RCC 7860 (cell line): Measurements from ENCODE around the gene CDKN2AIPNL.
A peak's percentile ranks its signal among the peaks of the same experiment; 100 is the strongest.
"Not testable (repeated sequence)": the region's sequence is repeated elsewhere in the genome, so short reads cannot be mapped to it uniquely, and the experiment has no call there.

Experiments used
- DNase-seq: peaks from one replicate; pipeline ENCODE4 v3.0.0-alpha.2; 2015; ENCODE audit warnings: low spot score
- FAIRE-seq: peaks from 2 replicates; lab custom pipeline; 2012; peaks lifted over from hg19 to GRCh38; lab: Jason Lieb, UNC

Gene CDKN2AIPNL

DNA sequence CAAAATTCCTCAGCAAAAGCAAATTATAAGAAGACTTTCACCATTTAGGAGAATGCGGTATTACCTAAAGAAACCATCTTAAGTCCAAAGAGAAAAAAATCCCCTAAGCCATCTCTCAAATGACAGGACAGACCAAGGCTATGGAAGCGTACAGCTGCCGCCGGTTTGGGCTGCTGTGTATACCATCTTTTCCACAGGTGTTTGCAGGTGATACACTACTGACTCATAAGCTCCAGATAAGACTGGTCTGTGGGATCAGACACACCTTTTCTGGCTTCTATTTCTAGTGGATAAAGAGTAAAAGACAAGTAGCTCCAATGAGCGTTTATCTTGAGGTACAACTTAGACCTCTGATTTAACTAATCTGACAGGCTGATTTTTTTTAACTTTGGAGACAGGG is 7.7 kb downstream of the CDKN2AIPNL start:
- DNase-seq (no peak), FAIRE-seq (no peak)

DNA sequence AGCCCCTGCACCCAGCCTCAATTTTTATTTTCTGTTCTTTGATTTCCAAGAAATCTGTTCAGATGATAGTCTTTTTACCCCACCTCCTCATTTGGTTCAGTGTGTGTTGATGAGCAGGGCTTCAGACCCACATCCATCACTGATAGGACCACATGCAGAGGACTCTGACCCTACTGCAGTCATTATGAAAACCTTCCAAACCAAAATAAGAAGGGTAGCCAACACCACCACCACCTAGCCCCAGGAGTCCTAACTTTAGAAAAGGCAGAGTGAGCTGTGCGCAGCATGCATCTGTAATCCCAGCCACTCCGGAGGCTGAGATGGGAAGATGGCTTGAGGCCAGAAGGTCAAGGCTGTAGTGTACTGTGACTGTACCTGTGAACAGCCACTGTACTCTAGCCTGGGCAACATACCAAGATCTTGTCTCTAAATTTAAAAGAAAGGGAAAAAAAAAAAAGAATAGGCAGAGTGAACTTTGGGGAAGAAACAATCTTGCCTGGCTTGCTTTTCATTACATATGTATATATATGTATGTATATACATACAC is 13.0 kb downstream of the CDKN2AIPNL start:
- DNase-seq = no peak
- no peak for FAIRE-seq

GRCh38 chr5:134397196-134397595 is 14.5 kb downstream of the CDKN2AIPNL start:
- no peak for DNase-seq

GRCh38 chr5:134396274-134396673 is 15.4 kb downstream of the CDKN2AIPNL start:
- FAIRE-seq (no peak), DNase-seq (no peak)

More at GRCh38 chr5:134397196-134397595, 14.5 kb downstream of the CDKN2AIPNL start:
- FAIRE-seq = no peak

GRCh38 chr5:134394932-134395331 is 16.7 kb downstream of the CDKN2AIPNL start:
- FAIRE-seq = no peak
- no peak for DNase-seq

- FAIRE-seq (no peak), DNase-seq (no peak)
Measured at GRCh38 chr5:134392301-134392700, 19.4 kb downstream of the CDKN2AIPNL start.

DNA sequence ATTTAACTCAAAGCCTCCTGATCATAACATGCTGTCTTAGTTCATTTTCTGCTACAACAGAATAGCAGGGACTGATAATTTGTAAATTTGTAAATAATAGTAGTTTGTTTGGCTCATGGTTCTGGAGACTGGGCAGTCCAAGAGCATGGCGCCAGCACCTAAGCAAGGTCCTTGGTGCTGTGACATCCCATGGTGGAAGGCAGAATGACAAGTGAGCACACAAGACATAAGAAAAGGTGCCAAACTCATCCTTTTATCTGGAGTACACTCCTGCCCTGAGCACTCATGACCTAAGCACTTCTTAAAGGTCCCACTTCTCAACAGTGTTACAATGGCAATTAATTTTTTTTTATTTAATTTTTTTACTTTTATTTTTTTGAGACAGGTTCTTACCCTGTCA is 24.2 kb downstream of the CDKN2AIPNL start:
- FAIRE-seq = no peak
- DNase-seq = no peak

- FAIRE-seq = no peak
Measured at GRCh38 chr5:134383980-134384697, 27.5 kb downstream of the CDKN2AIPNL start.

GRCh38 chr5:134382204-134382603 is 29.5 kb downstream of the CDKN2AIPNL start:
- not testable (repeated sequence) for DNase-seq, FAIRE-seq

More at GRCh38 chr5:134383980-134384697, 27.5 kb downstream of the CDKN2AIPNL start:
- DNase-seq = no peak

DNA sequence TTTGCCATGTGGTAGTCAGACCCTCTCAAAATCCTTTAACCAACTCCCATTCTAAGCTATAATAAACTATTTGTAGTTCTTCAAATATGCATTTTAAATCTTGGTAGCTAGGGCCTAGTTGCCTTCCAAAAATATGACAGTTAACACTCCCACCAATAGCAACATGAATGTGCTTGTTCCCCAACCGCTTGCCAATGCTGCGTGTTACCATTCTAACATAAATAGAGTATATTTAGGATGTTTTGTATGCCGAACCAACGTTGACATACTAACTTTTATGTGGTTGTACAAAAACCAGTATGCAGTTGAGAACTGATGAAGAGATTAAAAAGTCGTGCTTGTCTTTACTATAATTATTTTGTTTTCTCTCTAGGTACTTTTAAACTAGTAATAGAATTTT is 31.3 kb downstream of the CDKN2AIPNL start:
- DNase-seq (no peak), FAIRE-seq (no peak)

DNA sequence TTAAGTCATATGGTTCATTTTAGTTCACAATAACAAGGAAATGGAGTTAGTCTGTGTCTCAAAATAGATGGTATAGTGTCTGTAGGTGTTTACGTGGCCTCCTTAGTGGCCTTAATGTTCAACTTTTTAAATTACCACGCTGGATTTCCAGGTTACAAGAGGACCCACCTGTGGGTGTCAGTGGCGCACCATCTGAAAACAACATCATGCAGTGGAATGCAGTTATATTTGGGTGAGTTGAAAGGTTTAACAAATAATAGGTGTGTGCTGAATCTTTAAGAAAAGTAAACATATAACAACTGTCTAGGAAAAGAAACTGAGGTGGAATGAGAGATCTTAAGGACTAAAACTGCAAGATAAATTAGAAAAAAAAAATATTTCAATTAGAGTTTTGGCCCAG is 37.4 kb downstream of the CDKN2AIPNL start:
- DNase-seq (no peak), FAIRE-seq (no peak)

DNA sequence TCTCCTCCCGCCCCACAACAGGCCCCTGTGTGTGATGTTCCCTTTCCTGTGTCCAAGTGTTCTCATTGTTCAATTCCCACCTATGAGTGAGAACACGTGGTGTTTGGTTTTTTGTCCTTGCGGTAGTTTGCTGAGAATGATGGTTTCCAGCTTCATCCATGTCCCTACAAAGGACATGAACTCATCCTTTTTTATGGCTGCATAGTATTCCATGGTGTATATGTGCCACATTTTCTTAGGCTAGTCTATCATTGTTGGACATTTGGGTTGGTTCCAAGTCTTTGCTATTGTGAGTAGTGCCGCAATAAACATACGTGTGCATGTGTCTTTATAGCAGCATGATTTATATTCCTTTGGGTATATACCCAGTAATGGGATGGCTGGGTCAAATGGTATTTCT is 38.0 kb downstream of the CDKN2AIPNL start:
- not testable (repeated sequence) for FAIRE-seq

GRCh38 chr5:134371834-134372340 is 39.8 kb downstream of the CDKN2AIPNL start:
- FAIRE-seq = no peak
- peak; percentile 23 for DNase-seq

More for the DNA sequence above, 38.0 kb downstream of the CDKN2AIPNL start:
- not testable (repeated sequence) for DNase-seq

DNA sequence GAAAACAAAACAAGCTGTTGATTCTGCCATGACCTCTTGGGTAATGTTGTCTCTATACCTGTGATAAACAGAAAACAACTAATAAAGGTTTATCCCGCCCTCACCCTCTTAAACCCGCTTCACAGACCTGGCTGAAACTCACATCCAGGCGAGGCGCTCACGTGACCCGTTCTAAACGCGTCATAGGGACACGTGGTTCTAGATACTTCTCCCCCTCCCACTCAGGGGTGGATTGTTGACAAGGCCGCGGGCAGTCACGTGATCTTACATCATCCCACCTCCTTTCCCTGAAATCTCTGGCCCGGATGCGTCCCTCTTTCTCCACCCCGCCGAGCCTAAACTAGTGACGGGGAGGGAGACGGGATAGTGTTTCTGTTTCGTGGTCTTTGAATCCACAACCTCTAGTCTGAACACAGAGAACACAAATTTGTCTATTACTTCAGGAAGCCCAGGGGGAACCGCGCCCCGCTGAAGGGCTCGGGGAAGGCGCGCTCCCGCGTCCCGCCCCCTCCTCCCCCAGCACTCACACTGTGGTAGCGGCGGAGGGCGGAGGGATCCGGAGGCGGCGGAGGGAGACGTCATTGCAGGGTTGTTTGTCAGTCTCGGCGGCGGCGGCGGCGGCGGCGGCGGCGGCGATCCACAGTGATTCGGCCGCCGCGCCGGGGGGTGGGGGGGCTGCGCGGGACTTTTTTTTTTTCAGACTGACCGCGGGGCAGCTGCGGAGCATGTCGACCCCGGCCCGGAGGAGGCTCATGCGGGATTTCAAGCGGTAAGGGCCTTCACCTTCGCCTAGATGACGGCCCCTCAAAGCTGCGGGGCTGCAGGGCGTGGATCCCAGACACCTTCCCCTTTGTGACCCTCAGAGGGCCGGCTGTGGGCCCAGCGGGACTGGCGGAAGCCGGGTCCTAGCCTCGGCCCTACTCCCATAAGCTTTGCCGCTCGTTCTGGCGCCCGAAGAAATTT is 40.5 kb downstream of the CDKN2AIPNL start, which contains the start of gene UBE2B:
UBE2B (plus strand) TSS at position 699 of the 963 bp plus-strand sequence; CDS start at position 726, 27 bp downstream.
- FAIRE-seq (peak; percentile 86), DNase-seq (peak; percentile 98)

DNA sequence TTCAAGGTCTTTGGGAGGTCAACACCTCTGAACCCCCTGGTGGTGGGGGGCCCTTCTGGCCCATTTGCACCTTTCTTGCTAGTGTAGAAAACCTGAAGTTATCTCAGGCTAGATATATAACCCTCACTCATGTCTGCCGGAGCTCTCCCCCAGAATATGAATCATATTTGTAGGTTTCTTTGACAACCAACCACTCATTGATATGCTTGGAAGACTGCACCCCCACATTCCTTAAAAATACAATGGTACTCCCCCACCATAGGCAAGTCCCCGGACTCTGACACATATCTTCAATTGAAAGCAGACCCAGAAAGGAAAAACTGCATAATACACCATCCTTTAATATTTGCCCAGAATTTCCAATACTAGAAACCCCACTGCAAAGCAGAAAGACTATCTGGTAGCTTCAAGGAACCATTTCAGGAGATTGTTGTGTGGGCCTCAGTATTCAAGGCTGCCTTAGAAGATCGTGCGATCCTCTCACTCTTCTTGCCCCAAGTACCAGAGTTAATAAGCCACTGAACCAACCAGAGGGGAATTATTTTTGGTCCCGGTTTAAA is 41.3 kb downstream of the CDKN2AIPNL start:
- FAIRE-seq (no peak), DNase-seq (no peak)

DNA sequence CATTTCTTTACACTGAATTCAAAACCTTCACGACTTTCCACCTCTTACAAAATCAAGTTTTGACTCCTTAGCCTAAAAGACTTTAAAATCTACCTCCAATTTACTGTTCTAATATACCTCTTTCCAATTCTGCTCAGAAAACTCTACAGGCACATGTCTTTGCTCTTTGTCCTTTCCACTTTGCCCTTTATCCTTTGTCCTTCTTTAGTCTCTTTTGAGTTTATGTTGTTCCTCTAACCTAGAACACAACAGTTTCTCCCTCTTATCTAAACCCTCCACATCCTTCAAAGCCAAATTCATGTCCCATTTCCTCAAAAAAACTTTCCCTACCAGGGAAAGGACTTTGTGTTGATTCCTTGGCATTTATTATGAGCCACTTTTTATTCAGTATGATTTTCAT is 46.1 kb downstream of the CDKN2AIPNL start:
- FAIRE-seq (no peak), DNase-seq (no peak)

GRCh38 chr5:134355681-134356080 is 56.0 kb downstream of the CDKN2AIPNL start:
- DNase-seq (no peak), FAIRE-seq (no peak)
